BE2C (cell line): Measurements from ENCODE around the gene PDE12.
A peak's percentile ranks its signal among the peaks of the same experiment; 100 is the strongest.

Experiments used
- DNase-seq: peaks from one replicate; pipeline ENCODE4 v3.0.0-alpha.2; 2020
- H3K27me3 ChIP-seq: fragments of 250-450 bp; sonication (Bioruptor Pico); 2 replicates; pipeline ENCODE4 v1.5.1; 2020; ENCODE audit warnings: mild to moderate bottlenecking
- H3K36me3 ChIP-seq: fragments of 250-450 bp; sonication (Bioruptor Pico); 2 replicates; pipeline ENCODE4 v1.5.1; 2020; ENCODE audit warnings: mild to moderate bottlenecking
- H3K4me1 ChIP-seq: fragments of 250-450 bp; sonication (Bioruptor Pico); 2 replicates; pipeline ENCODE4 v1.5.1; 2020
- H3K4me3 ChIP-seq: 2 replicates; pipeline ENCODE4 v1.5.1; 2011; ENCODE audit warnings: low read depth, low read length
- H3K9me3 ChIP-seq: fragments of 250-450 bp; sonication (Bioruptor Pico); 2 replicates; pipeline ENCODE4 v1.5.1; 2020
- CTCF ChIP-seq: IDR thresholded peaks from 2 replicates; pipeline ENCODE4 v1.5.1; 2012; ENCODE audit warnings: mild to moderate bottlenecking, low read depth, low read length

PDE12 gene

GRCh38 chr3:57544181-57545125, 11.6 kb upstream of the PDE12 start, which contains the start of gene DNAH12:
DNAH12 (minus strand) TSS chr3:57544344; CDS start chr3:57542870, 1,474 bp downstream.
- Histone ChIP-seq H3K9me3 (no peaks in the 10 kb centered on the region), H3K36me3 (no peaks in the 10 kb centered on the region), H3K4me1 (no peaks in the 10 kb centered on the region), H3K27me3 (no peaks in the 10 kb centered on the region), H3K4me3 (peak within 1 kb of the TSS; percentile 30; the same call in 1 of the 2 replicates)
- TF ChIP-seq CTCF: no peak
- DNase-seq: peak; percentile 49

GRCh38 chr3:57545636-57546268, 10.3 kb upstream of the PDE12 start:
- Histone ChIP-seq H3K4me1 (no peaks in the 10 kb centered on the region), H3K36me3 (no peaks in the 10 kb centered on the region), H3K4me3 (no peak overlapping the region), H3K27me3 (no peaks in the 10 kb centered on the region), H3K9me3 (no peaks in the 10 kb centered on the region)
- no peak for TF ChIP-seq CTCF
- DNase-seq: no peak

GRCh38 chr3:57546616-57547015, 9.5 kb upstream of the PDE12 start:
- no peaks in the 10 kb centered on the region for H3K9me3 ChIP-seq
- H3K4me3 ChIP-seq: no peak overlapping the region
- no peak for DNase-seq
- no peaks in the 10 kb centered on the region for H3K36me3 ChIP-seq
- H3K4me1 ChIP-seq: no peaks in the 10 kb centered on the region
- no peaks in the 10 kb centered on the region for H3K27me3 ChIP-seq
- no peak for TF ChIP-seq CTCF

GRCh38 chr3:57555306-57555705, 768 bp upstream of the PDE12 start:
- Histone ChIP-seq H3K9me3 (no peaks in the 10 kb centered on the region), H3K27me3 (no peaks in the 10 kb centered on the region), H3K36me3 (no peaks in the 10 kb centered on the region), H3K4me1 (no peaks in the 10 kb centered on the region), H3K4me3 (peak overlapping the region; percentile 80)
- no peak for TF ChIP-seq CTCF
- DNase-seq: no peak

GRCh38 chr3:57556459-57557084, 498 bp downstream of the PDE12 start:
- H3K36me3 ChIP-seq: no peaks in the 10 kb centered on the region
- TF ChIP-seq CTCF: no peak
- DNase-seq: no peak
- no peaks in the 10 kb centered on the region for H3K4me1 ChIP-seq
- H3K27me3 ChIP-seq: no peaks in the 10 kb centered on the region
- no peaks in the 10 kb centered on the region for H3K9me3 ChIP-seq
- peak overlapping the region; percentile 80 for H3K4me3 ChIP-seq
